CD14-positive monocyte (primary cell): ENCODE measurements around the gene SLC16A7. TPM values are rescaled to one million over a fixed set of nuclear protein-coding genes. Genes with fewer than 3 reads are reported as not detected.

Experiments used
- DNase-seq, 3 donors: peaks; one replicate each; pipeline ENCODE4 v3.0.0-alpha.2; 2011 to 2022
- H2AFZ ChIP-seq: 2 replicates; pipeline ENCODE4 v1.6.0; 2012; ENCODE audit warnings: mild to moderate bottlenecking, low read depth, low read length, inconsistent platforms; ENCODE audit not compliant: insufficient read depth, poor library complexity, severe bottlenecking
- H3K27ac ChIP-seq, 2 donors: 1 replicate in 1 of 2; 2 replicates in 1 of 2; pipeline ENCODE4 v1.5.1; 2012 to 2013; ENCODE audit warnings: low read length in 2 of 2, control low read depth in 1 of 2, inconsistent platforms in 1 of 2, low read depth in 1 of 2, mild to moderate bottlenecking in 1 of 2
- H3K27me3 ChIP-seq, 2 donors: one replicate each; pipeline versions ENCODE4 v1.6.0 to v1.6.1; 2011 to 2013; ENCODE audit warnings: low read length in 2 of 2; ENCODE audit not compliant: control insufficient read depth in 2 of 2, insufficient read depth in 2 of 2
- H3K36me3 ChIP-seq, 2 donors: replicated peaks in 1 of 2; 1 replicate in 1 of 2; 2 replicates in 1 of 2; pipeline versions ENCODE4 v1.5.1 to v1.6.1; 2012 to 2013; ENCODE audit warnings: low read length in 2 of 2, control low read depth in 1 of 2, inconsistent platforms in 1 of 2, mild to moderate bottlenecking in 1 of 2; ENCODE audit not compliant: insufficient read depth in 2 of 2, control insufficient read depth in 1 of 2
- H3K4me1 ChIP-seq, 2 donors: 1 replicate in 1 of 2; 2 replicates in 1 of 2; pipeline versions ENCODE4 v1.5.1 to v1.6.1; 2012 to 2013; ENCODE audit warnings: low read length in 2 of 2, control low read depth in 1 of 2, inconsistent platforms in 1 of 2, mild to moderate bottlenecking in 1 of 2, moderate library complexity in 1 of 2; ENCODE audit not compliant: insufficient read depth in 2 of 2, control insufficient read depth in 1 of 2
- H3K4me2 ChIP-seq: replicated peaks from 2 replicates; pipeline ENCODE3; 2012; ENCODE audit warnings: low read length, moderate library complexity, mild to moderate bottlenecking; ENCODE audit not compliant: poor library complexity, severe bottlenecking; ENCODE audit errors: extremely low read depth
- H3K4me3 ChIP-seq, 3 experiments: fragments of 200-600 bp in 1 of 3; sonication (generic) in 1 of 3; replicated peaks in 1 of 3; 1 replicate in 2 of 3; 2 replicates in 1 of 3; pipeline ENCODE4 v1.5.1; 2011 to 2013; ENCODE audit warnings: low read length in 3 of 3, mild to moderate bottlenecking in 3 of 3, control low read depth in 2 of 3, low read depth in 2 of 3, inconsistent platforms in 1 of 3, moderate library complexity in 1 of 3
- H3K79me2 ChIP-seq: 2 replicates; pipeline ENCODE4 v1.6.0; 2012; ENCODE audit warnings: mild to moderate bottlenecking, control low read depth, inconsistent platforms, low read length, moderate library complexity; ENCODE audit not compliant: insufficient read depth
- H3K9ac ChIP-seq: 2 replicates; pipeline ENCODE4 v1.6.0; 2017; ENCODE audit warnings: low read length, mild to moderate bottlenecking; ENCODE audit not compliant: insufficient read depth, poor library complexity, severe bottlenecking
- H3K9me3 ChIP-seq, 2 donors: replicated peaks in 1 of 2; 1 replicate in 1 of 2; 2 replicates in 1 of 2; pipeline versions ENCODE4 v1.5.1 to v1.6.1; 2012 to 2013; ENCODE audit warnings: low read length in 2 of 2, control low read depth in 1 of 2; ENCODE audit not compliant: control insufficient read depth in 1 of 2, insufficient read depth in 1 of 2
- H4K20me1 ChIP-seq: 2 replicates; pipeline ENCODE4 v1.6.0; 2012; ENCODE audit warnings: mild to moderate bottlenecking, low read length, control low read depth, moderate library complexity; ENCODE audit not compliant: insufficient read depth
- H3K27ac Mint-ChIP-seq, 7 donors: one replicate each; pipeline ENCODE4 v1.8.0; 2020; ENCODE audit warnings: mild to moderate bottlenecking in 7 of 7, mixed read lengths in 7 of 7, moderate library complexity in 6 of 7, inconsistent platforms in 2 of 7
- H3K27me3 Mint-ChIP-seq, 3 donors: one replicate each; pipeline ENCODE4 v1.8.0; 2021 to 2022; ENCODE audit warnings: low read depth in 3 of 3, mild to moderate bottlenecking in 3 of 3, mixed read lengths in 3 of 3, moderate library complexity in 3 of 3, inconsistent platforms in 1 of 3
- H3K36me3 Mint-ChIP-seq, 2 donors: one replicate each; pipeline ENCODE4 v1.8.0; 2020; ENCODE audit warnings: mixed read lengths in 2 of 2, inconsistent platforms in 1 of 2, mild to moderate bottlenecking in 1 of 2
- H3K4me1 Mint-ChIP-seq: one replicate; pipeline ENCODE4 v1.8.0; 2020; ENCODE audit warnings: mild to moderate bottlenecking, mixed read lengths
- H3K4me3 Mint-ChIP-seq, 2 donors: one replicate each; pipeline ENCODE4 v1.8.0; 2020; ENCODE audit warnings: mild to moderate bottlenecking in 2 of 2, mixed read lengths in 2 of 2, moderate library complexity in 1 of 2
- H3K9me3 Mint-ChIP-seq, 7 donors: one replicate each; pipeline ENCODE4 v1.8.0; 2020 to 2022; ENCODE audit warnings: mixed read lengths in 7 of 7, mild to moderate bottlenecking in 6 of 7, moderate library complexity in 6 of 7, inconsistent platforms in 2 of 7
- WGBS: methylation state at CpG from one replicate; pipeline ENCODE4 v1.1.5; 2013; ENCODE audit warnings: missing lambda C conversion rate; ENCODE audit not compliant: insufficient coverage; 5-methylcytosine and 5-hydroxymethylcytosine counted together
- intact Hi-C, 2 donors: fragments of 100-400 bp; cut with micrococcal nuclease; formaldehyde crosslinking; loops; one replicate each; pipeline versions ENCODE4 v1.15.0 to v1.15.1; 2023
- polyA plus RNA-seq, 3 donors: library from polyadenylated mRNA; depleted of rRNA in 1 of 3; unstranded in 2 of 3; stranded (reverse) in 1 of 3; fragments of 300-500 nt in 2 of 3; fragments of >200 nt in 1 of 3; fragmentation: Illumina TruSeq in 2 of 3; gene quantifications; 1 replicate in 2 of 3; 2 replicates in 1 of 3; pipeline ENCODE4 v1.2.3, GENCODE V29; 2012 to 2021
- TF ChIP-seq, protein P1 (sequence below): fragments of 200-600 bp; IDR thresholded peaks from one replicate; pipeline ENCODE4 v1.8.0; 2022; ENCODE audit warnings: antibody characterized with exemption, mild to moderate bottlenecking

The SLC16A7 gene
- polyA plus RNA-seq, 3 donors, result 6.9 to 16.9 (median 11.8) TPM

DNA sequence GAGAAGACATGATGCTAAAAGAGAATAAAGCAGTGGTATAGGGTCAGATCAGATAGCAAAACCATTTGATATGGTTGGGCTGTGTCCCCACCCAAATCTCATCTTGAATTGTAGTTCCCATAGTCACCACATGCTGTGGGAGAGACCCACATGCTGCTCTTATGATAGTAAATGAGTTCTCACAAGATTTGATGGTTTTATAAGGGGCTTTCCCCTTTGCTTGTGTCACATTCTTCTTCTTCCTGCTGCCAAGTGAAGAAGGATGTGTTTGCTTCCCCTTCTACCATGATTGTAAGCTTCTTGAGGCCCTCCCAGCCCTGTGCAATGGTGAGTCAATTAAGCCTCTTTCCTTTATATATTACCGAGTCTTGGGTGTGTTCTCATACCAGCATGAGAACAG is 49.4 kb downstream of the SLC16A7 start:
- H3K4me1 ChIP-seq, result peaks cover 4 to 11% of the 10 kb centered on the region in 2 donors
- peaks cover 11 to 28% (median 22%) of the 10 kb centered on the region in 7 donors for H3K9me3 Mint-ChIP-seq
- H3K4me2 ChIP-seq, result no peak overlapping the region
- no peaks in the 10 kb centered on the region for H3K27me3 Mint-ChIP-seq
- no peak overlapping the region for H3K4me3 ChIP-seq
- peak in 1 of 3 donors; percentile 16 for DNase-seq
- peaks cover 23 to 28% of the 10 kb centered on the region in 2 donors for H3K36me3 Mint-ChIP-seq
- no peak overlapping the region for H3K27ac Mint-ChIP-seq
- TF ChIP-seq, protein P1, sequence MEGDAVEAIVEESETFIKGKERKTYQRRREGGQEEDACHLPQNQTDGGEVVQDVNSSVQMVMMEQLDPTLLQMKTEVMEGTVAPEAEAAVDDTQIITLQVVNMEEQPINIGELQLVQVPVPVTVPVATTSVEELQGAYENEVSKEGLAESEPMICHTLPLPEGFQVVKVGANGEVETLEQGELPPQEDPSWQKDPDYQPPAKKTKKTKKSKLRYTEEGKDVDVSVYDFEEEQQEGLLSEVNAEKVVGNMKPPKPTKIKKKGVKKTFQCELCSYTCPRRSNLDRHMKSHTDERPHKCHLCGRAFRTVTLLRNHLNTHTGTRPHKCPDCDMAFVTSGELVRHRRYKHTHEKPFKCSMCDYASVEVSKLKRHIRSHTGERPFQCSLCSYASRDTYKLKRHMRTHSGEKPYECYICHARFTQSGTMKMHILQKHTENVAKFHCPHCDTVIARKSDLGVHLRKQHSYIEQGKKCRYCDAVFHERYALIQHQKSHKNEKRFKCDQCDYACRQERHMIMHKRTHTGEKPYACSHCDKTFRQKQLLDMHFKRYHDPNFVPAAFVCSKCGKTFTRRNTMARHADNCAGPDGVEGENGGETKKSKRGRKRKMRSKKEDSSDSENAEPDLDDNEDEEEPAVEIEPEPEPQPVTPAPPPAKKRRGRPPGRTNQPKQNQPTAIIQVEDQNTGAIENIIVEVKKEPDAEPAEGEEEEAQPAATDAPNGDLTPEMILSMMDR, result no peak
- no peak overlapping the region for H3K4me3 Mint-ChIP-seq
- H3K9ac ChIP-seq, result no peak overlapping the region
- intact Hi-C loops, result no loop called here
- H3K79me2 ChIP-seq, result no peaks in the 10 kb centered on the region
- WGBS, result no CpG with 5 or more reads among the region's 1 CpG
- H3K27me3 ChIP-seq, result no peaks in the 10 kb centered on the region
- no peak overlapping the region for H2AFZ ChIP-seq
- no peaks in the 10 kb centered on the region for H4K20me1 ChIP-seq
- H3K4me1 Mint-ChIP-seq, result peaks cover 10% of the 10 kb centered on the region
- H3K27ac ChIP-seq, result no peak overlapping the region
- H3K9me3 ChIP-seq, result peaks cover 22% of the 10 kb centered on the region in 2 donors
- peaks cover 0 to 15% of the 10 kb centered on the region in 2 donors for H3K36me3 ChIP-seq

DNA sequence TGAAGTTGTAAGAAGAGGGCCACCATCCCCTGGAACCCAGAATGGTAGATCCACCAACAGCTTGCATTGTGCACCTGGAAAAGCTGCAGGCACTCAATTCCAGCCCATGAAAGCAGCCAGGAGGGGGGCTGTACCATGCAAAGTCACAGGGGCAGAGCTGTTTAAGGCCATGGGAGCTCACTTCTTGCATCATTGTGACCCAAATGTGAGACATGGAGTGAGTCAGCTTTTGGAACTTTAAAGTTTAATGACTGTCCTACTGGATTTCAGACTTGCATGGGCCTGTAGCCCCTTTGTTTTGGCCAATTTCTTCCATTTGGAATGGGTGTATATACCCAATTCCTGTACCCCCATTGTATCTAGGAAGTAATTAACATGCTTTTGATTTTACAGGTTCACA is 50.8 kb downstream of the SLC16A7 start:
- H3K4me3 ChIP-seq, result no peak overlapping the region
- Mint-ChIP-seq H3K36me3 (peaks cover 23 to 28% of the 10 kb centered on the region in 2 donors), H3K9me3 (peaks cover 11 to 28% (median 22%) of the 10 kb centered on the region in 7 donors), H3K27ac (peak overlapping the region in 1 of 7 donors; percentile 58), H3K4me1 (peaks cover 13% of the 10 kb centered on the region), H3K27me3 (no peaks in the 10 kb centered on the region), H3K4me3 (no peak overlapping the region)
- H4K20me1 ChIP-seq, result no peaks in the 10 kb centered on the region
- TF ChIP-seq, protein P1, result no peak
- H3K4me1 ChIP-seq, result peaks cover 4 to 11% of the 10 kb centered on the region in 2 donors
- H3K36me3 ChIP-seq, result peaks cover 0 to 15% of the 10 kb centered on the region in 2 donors
- peaks cover 22% of the 10 kb centered on the region in 2 donors for H3K9me3 ChIP-seq
- H3K79me2 ChIP-seq, result no peaks in the 10 kb centered on the region
- H3K27me3 ChIP-seq, result no peaks in the 10 kb centered on the region
- intact Hi-C loops, result no loop called here
- no peak overlapping the region for H3K9ac ChIP-seq
- H3K4me2 ChIP-seq, result no peak overlapping the region
- H2AFZ ChIP-seq, result no peak overlapping the region
- DNase-seq, result no peak
- H3K27ac ChIP-seq, result no peak overlapping the region
